PC-9 (cell line): ENCODE results near the gene ANXA3. TPM values are rescaled to one million over a fixed set of nuclear protein-coding genes. Genes with fewer than 3 reads are reported as not detected.

Experiments
- BruUV-seq: library from RNA; stranded (reverse); fragments of 400-500 nt; replicated peaks from 2 replicates; lab custom pipeline; 2021; lab: Mats Ljungman, UMichigan
- CTCF ChIA-PET: fragments of 300-600 bp; sonication (Branson Sonifier 250); formaldehyde crosslinking; loops from one replicate; lab custom pipeline; 2022; ENCODE audit warnings: antibody characterized with exemption; lab: Charles Lee
- POLR2A ChIA-PET: fragments of 300-600 bp; sonication (Branson Sonifier 250); formaldehyde crosslinking; loops from one replicate; lab custom pipeline; 2022; ENCODE audit warnings: antibody characterized with exemption; ENCODE audit not compliant: unreplicated experiment; lab: Charles Lee
- DNase-seq, 2 experiments: peaks; one replicate each; pipeline versions ENCODE4 v3.0.0 to v3.0.0-alpha.2; 2015 to 2022; ENCODE audit warnings: mixed read lengths in 1 of 2
- H2AFZ ChIP-seq: fragments of 200-600 bp; sonication (generic); 2 replicates; pipeline ENCODE4 v1.8.1; 2017; ENCODE audit warnings: antibody characterized with exemption
- H3F3A ChIP-seq: fragments of 200-600 bp; sonication (generic); 2 replicates; pipeline ENCODE4 v1.8.1; 2017; ENCODE audit warnings: antibody characterized with exemption, mild to moderate bottlenecking, low read depth; ENCODE audit not compliant: insufficient read depth
- H3K27ac ChIP-seq: fragments of 200-600 bp; sonication (generic); 2 replicates; pipeline ENCODE4 v1.6.1; 2016; ENCODE audit warnings: mixed run types
- H3K27me3 ChIP-seq: fragments of 200-600 bp; sonication (generic); 2 replicates; pipeline ENCODE4 v1.6.1; 2016; ENCODE audit warnings: low read depth, mixed run types; ENCODE audit not compliant: insufficient read depth
- H3K36me3 ChIP-seq: fragments of 200-600 bp; sonication (generic); 2 replicates; pipeline ENCODE4 v1.6.1; 2016; ENCODE audit warnings: low read depth, mixed run types
- H3K4me1 ChIP-seq: fragments of 200-600 bp; sonication (generic); replicated peaks from 2 replicates; pipeline ENCODE4 v1.6.1; 2016; ENCODE audit warnings: mixed run types; ENCODE audit not compliant: insufficient read depth
- H3K4me2 ChIP-seq: fragments of 200-600 bp; sonication (generic); 2 replicates; pipeline ENCODE4 v1.6.1; 2017; ENCODE audit warnings: mixed run types
- H3K4me3 ChIP-seq: fragments of 200-600 bp; sonication (generic); 2 replicates; pipeline ENCODE4 v1.6.1; 2016; ENCODE audit warnings: mixed run types
- H3K79me2 ChIP-seq: fragments of 200-600 bp; sonication (generic); 2 replicates; pipeline ENCODE4 v1.6.1; 2017; ENCODE audit warnings: low read depth, mixed run types
- H3K9me2 ChIP-seq: fragments of 200-600 bp; sonication (generic); 2 replicates; pipeline ENCODE4 v1.8.1; 2017; ENCODE audit warnings: mild to moderate bottlenecking; ENCODE audit not compliant: insufficient read depth
- H3K9me3 ChIP-seq: fragments of 200-600 bp; sonication (generic); 2 replicates; pipeline ENCODE4 v1.8.1; 2016; ENCODE audit warnings: low read depth; ENCODE audit not compliant: insufficient read depth
- H4K20me1 ChIP-seq: fragments of 200-600 bp; sonication (generic); 2 replicates; pipeline ENCODE4 v1.8.1; 2017; ENCODE audit not compliant: insufficient read depth
- EZH2 ChIP-seq: fragments of 200-600 bp; sonication (generic); IDR thresholded peaks from 2 replicates; pipeline ENCODE4 v1.8.0; 2017; ENCODE audit warnings: antibody characterized with exemption, low read depth
- intact Hi-C: fragments of 100-400 bp; cut with micrococcal nuclease; formaldehyde crosslinking; loops from one replicate; pipeline ENCODE4 v1.10.0; 2022; ENCODE audit not compliant: unreplicated experiment
- total RNA-seq: library from RNA; stranded (reverse); gene quantifications from 2 replicates; pipeline ENCODE4 v1.2.3, GENCODE V29; 2021
- TF ChIP-seq, protein P1 (sequence below): fragments of 200-600 bp; sonication (generic); conservative IDR thresholded peaks from 2 replicates; pipeline ENCODE4 v1.6.1; 2017; ENCODE audit warnings: mixed run types, antibody characterized with exemption, mild to moderate bottlenecking, moderate library complexity

ANXA3 gene
- total RNA-seq, 1 experiment from 2014 or later, result 140 TPM

DNA sequence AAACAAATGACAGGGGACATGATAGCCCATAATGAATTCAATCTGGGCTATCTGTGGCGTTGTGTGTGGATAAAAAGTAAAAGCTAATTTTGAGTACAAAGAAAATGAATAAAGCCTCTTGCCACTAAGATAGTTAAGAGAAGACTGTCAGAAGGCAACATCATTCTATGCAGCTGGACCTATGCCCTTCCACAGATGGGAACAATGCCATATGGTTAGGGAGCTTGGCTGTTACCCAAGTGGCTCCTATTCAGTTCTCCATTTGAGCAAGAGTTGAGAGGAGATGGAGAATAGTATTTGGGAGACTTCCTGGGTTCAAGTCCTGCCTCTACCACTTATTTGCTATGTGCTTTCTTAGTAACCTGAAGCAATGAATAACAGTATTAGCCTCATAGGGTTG lies 107.7 kb downstream of the ANXA3 start:
- BruUV-seq, result no TSS peak
- POLR2A ChIA-PET, result no interaction called here
- no peak for DNase-seq
- Histone ChIP-seq H2AFZ (no peak overlapping the region), H3K4me1 (peaks cover 17% of the 10 kb centered on the region), H4K20me1 (no peaks in the 10 kb centered on the region), H3K4me2 (no peak overlapping the region), H3K27ac (no peak overlapping the region), H3K9me3 (no peaks in the 10 kb centered on the region), H3K9me2 (no peaks in the 10 kb centered on the region), H3F3A (peaks cover 13% of the 10 kb centered on the region; the same call in 1 of the 2 replicates), H3K36me3 (no peaks in the 10 kb centered on the region), H3K79me2 (no peaks in the 10 kb centered on the region), H3K4me3 (no peak overlapping the region), H3K27me3 (no peaks in the 10 kb centered on the region)
- intact Hi-C loops, result no loop called here
- no peak for TF ChIP-seq EZH2
- TF ChIP-seq, protein P1, sequence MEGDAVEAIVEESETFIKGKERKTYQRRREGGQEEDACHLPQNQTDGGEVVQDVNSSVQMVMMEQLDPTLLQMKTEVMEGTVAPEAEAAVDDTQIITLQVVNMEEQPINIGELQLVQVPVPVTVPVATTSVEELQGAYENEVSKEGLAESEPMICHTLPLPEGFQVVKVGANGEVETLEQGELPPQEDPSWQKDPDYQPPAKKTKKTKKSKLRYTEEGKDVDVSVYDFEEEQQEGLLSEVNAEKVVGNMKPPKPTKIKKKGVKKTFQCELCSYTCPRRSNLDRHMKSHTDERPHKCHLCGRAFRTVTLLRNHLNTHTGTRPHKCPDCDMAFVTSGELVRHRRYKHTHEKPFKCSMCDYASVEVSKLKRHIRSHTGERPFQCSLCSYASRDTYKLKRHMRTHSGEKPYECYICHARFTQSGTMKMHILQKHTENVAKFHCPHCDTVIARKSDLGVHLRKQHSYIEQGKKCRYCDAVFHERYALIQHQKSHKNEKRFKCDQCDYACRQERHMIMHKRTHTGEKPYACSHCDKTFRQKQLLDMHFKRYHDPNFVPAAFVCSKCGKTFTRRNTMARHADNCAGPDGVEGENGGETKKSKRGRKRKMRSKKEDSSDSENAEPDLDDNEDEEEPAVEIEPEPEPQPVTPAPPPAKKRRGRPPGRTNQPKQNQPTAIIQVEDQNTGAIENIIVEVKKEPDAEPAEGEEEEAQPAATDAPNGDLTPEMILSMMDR, result no peak
- CTCF ChIA-PET, result no interaction called here

DNA sequence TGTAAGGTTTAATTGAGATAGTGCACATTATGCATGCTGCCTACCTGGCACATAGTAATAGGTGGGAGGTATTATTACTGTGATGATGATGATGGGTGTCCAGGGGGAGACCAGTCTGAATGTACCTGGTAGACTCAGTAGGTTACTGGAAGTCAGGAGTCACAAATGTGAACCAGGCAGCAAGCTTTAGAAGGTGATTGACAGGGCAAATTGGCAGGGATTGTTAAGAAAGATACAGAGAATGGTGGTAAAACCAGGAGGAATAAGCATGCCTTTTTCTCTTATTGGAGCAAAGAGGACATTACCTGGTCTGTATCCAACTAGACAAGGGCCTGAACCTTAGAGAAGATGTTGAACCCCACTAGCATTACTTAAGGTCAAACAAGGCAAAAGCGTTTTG lies 108.1 kb downstream of the ANXA3 start:
- ChIA-PET POLR2A (no interaction called here), CTCF (no interaction called here)
- DNase-seq, result no peak
- H3K4me1 ChIP-seq, result peaks cover 17% of the 10 kb centered on the region
- H2AFZ ChIP-seq, result no peak overlapping the region
- no peak overlapping the region for H3K4me2 ChIP-seq
- no peaks in the 10 kb centered on the region for H3K9me3 ChIP-seq
- no peaks in the 10 kb centered on the region for H4K20me1 ChIP-seq
- no peak overlapping the region for H3K27ac ChIP-seq
- no peak overlapping the region for H3K4me3 ChIP-seq
- H3K27me3 ChIP-seq, result no peaks in the 10 kb centered on the region
- H3F3A ChIP-seq, result peaks cover 13% of the 10 kb centered on the region; the same call in 1 of the 2 replicates
- H3K36me3 ChIP-seq, result no peaks in the 10 kb centered on the region
- H3K9me2 ChIP-seq, result no peaks in the 10 kb centered on the region
- intact Hi-C loops, result no loop called here
- no TSS peak for BruUV-seq
- no peaks in the 10 kb centered on the region for H3K79me2 ChIP-seq
- TF ChIP-seq, protein P1, result no peak
- no peak for TF ChIP-seq EZH2

Other genes with a start within 250 kb of the ANXA3 start
- 7.6 and 12.2 TPM in 2 replicates for gene BMP2K, start 224.6 kb downstream of the ANXA3 start, total RNA-seq